IMR-90 (cell line): Measurements from ENCODE around the gene NYAP1.
"Not testable (repeated sequence)": the region's sequence is repeated elsewhere in the genome, so short reads cannot be mapped to it uniquely, and the experiment has no call there.

ENCODE experiments used
- BHLHE40 ChIP-seq: fragments of 150-350 bp; IDR thresholded peaks from 2 replicates; pipeline ENCODE4 v1.6.1; 2016; ENCODE audit warnings: mild to moderate bottlenecking, low read depth, low read length
- CTCF ChIP-seq: conservative IDR thresholded peaks from 2 replicates; pipeline ENCODE4 v1.5.1; 2012; ENCODE audit warnings: mild to moderate bottlenecking, low read depth, low read length, improper control_type of control experiment
- ELK1 ChIP-seq: fragments of 150-350 bp; IDR thresholded peaks from 2 replicates; pipeline ENCODE4 v1.6.1; 2016; ENCODE audit warnings: low read depth, mild to moderate bottlenecking, low read length, moderate library complexity, borderline replicate concordance
- MAZ ChIP-seq: IDR thresholded peaks from 2 replicates; pipeline ENCODE4 v1.6.1; 2012; ENCODE audit warnings: low read depth, mild to moderate bottlenecking, low read length, improper control_type of control experiment, moderate library complexity, borderline replicate concordance
- NFE2L2 ChIP-seq: fragments of 150-350 bp; IDR thresholded peaks from 2 replicates; pipeline ENCODE4 v1.6.1; 2016; ENCODE audit warnings: low read depth, mild to moderate bottlenecking, low read length
- POLR2A ChIP-seq: IDR thresholded peaks from 2 replicates; pipeline ENCODE4 v1.6.1; 2012; ENCODE audit warnings: mild to moderate bottlenecking, low read depth, low read length
- RAD21 ChIP-seq: IDR thresholded peaks from 2 replicates; pipeline ENCODE4 v1.6.1; 2012; ENCODE audit warnings: low read length, improper control_type of control experiment
- RFX5 ChIP-seq: IDR thresholded peaks from 2 replicates; pipeline ENCODE4 v1.8.0; 2012; ENCODE audit warnings: low read depth, mild to moderate bottlenecking, low read length, moderate library complexity
- SMC3 ChIP-seq: fragments of 150-350 bp; IDR thresholded peaks from 2 replicates; pipeline ENCODE4 v1.6.1; 2016; ENCODE audit warnings: low read depth, mild to moderate bottlenecking, antibody characterized with exemption, low read length, moderate library complexity
- USF2 ChIP-seq: fragments of 150-350 bp; IDR thresholded peaks from 2 replicates; pipeline ENCODE4 v1.6.1; 2017; ENCODE audit warnings: mild to moderate bottlenecking, antibody characterized with exemption, low read length, low read depth

GRCh38 chr7:100521909-100522593 is 38.3 kb downstream of the NYAP1 start:
- TF ChIP-seq USF2, result peak; percentile 75
- TF ChIP-seq CTCF, MAZ, POLR2A, NFE2L2, RFX5, RAD21, ELK1, BHLHE40, SMC3: not testable (repeated sequence)
